Calu3 (cell line): Measurements from ENCODE around the gene P2RX1. TPM values are rescaled to one million over a fixed set of nuclear protein-coding genes. Genes with fewer than 3 reads are reported as not detected.
A peak's percentile ranks its signal among the peaks of the same experiment; 100 is the strongest.

Experiments used
- BruUV-seq: library from RNA; stranded (reverse); fragments of 400-500 nt; replicated peaks from 2 replicates; lab custom pipeline; 2021; lab: Mats Ljungman, UMichigan
- CTCF ChIA-PET: fragments of 300-600 bp; sonication (Branson Sonifier 250); formaldehyde crosslinking; loops from one replicate; lab custom pipeline; 2022; ENCODE audit warnings: antibody characterized with exemption; lab: Charles Lee
- DNase-seq: peaks from one replicate; pipeline ENCODE4 v3.0.0; 2022
- H3K27ac Mint-ChIP-seq: one replicate; pipeline ENCODE4 v1.8.0; 2022; ENCODE audit warnings: mixed read lengths; ENCODE audit not compliant: unreplicated experiment
- H3K27me3 Mint-ChIP-seq: one replicate; pipeline ENCODE4 v1.8.0; 2022; ENCODE audit warnings: mixed read lengths; ENCODE audit not compliant: unreplicated experiment
- H3K36me3 Mint-ChIP-seq: one replicate; pipeline ENCODE4 v1.8.0; 2022; ENCODE audit warnings: mild to moderate bottlenecking, moderate library complexity, mixed read lengths; ENCODE audit not compliant: insufficient read depth, unreplicated experiment
- H3K4me1 Mint-ChIP-seq: one replicate; pipeline ENCODE4 v1.8.0; 2022; ENCODE audit warnings: mild to moderate bottlenecking, low read depth, mixed read lengths; ENCODE audit not compliant: unreplicated experiment
- H3K4me3 Mint-ChIP-seq: one replicate; pipeline ENCODE4 v1.8.0; 2022; ENCODE audit warnings: mild to moderate bottlenecking, low read depth, moderate library complexity, mixed read lengths; ENCODE audit not compliant: unreplicated experiment
- H3K9me3 Mint-ChIP-seq: one replicate; pipeline ENCODE4 v1.8.0; 2022; ENCODE audit warnings: low read depth, mixed read lengths; ENCODE audit not compliant: unreplicated experiment
- CTCF ChIP-seq: fragments of 200-600 bp; IDR thresholded peaks from one replicate; pipeline ENCODE4 v1.8.0; 2022; ENCODE audit warnings: antibody characterized with exemption; ENCODE audit not compliant: unreplicated experiment
- intact Hi-C: fragments of 100-400 bp; cut with micrococcal nuclease; formaldehyde crosslinking; loops from one replicate; pipeline ENCODE4 v1.10.0; 2022; ENCODE audit not compliant: unreplicated experiment
- total RNA-seq: library from RNA; stranded (reverse); gene quantifications from 2 replicates; pipeline ENCODE4 v1.2.3, GENCODE V29; 2022

Gene P2RX1
- total RNA-seq, 1 experiment from 2014 or later: not detected

- no peak for TF ChIP-seq CTCF
- no TSS peak for BruUV-seq
- Mint-ChIP-seq H3K4me1 (peaks cover 17% of the 10 kb centered on the region), H3K9me3 (no peaks in the 10 kb centered on the region), H3K27me3 (peaks cover 11% of the 10 kb centered on the region), H3K27ac (no peak overlapping the region), H3K4me3 (peak overlapping the region; percentile 55), H3K36me3 (peaks cover 12% of the 10 kb centered on the region)
- DNase-seq: no peak
- intact Hi-C loops: no loop called here
- CTCF ChIA-PET: interaction anchor here (0.5 kb wide), 1 partner anchor 27 kb away, joined by 3 read pairs; no protein-coding TSS in a partner anchor
Measured at GRCh38 chr17:3963237-3964201, 47.3 kb upstream of the P2RX1 start.

- TF ChIP-seq CTCF: no peak
- no peak for DNase-seq
- Mint-ChIP-seq H3K4me1 (peaks cover 17% of the 10 kb centered on the region), H3K9me3 (no peaks in the 10 kb centered on the region), H3K4me3 (peak overlapping the region; percentile 55), H3K27ac (no peak overlapping the region), H3K27me3 (peaks cover 11% of the 10 kb centered on the region), H3K36me3 (peaks cover 12% of the 10 kb centered on the region)
- BruUV-seq: no TSS peak
- intact Hi-C loops: no loop called here
- CTCF ChIA-PET: interaction anchor here (0.5 kb wide), 1 partner anchor 28 kb away, joined by 3 read pairs; no protein-coding TSS in a partner anchor
Measured at GRCh38 chr17:3962965-3963236, 46.6 kb upstream of the P2RX1 start.

GRCh38 chr17:3962217-3962964, 46.1 kb upstream of the P2RX1 start:
- H3K27me3 Mint-ChIP-seq: peaks cover 11% of the 10 kb centered on the region
- no TSS peak for BruUV-seq

More at GRCh38 chr17:3962217-3962964, 46.1 kb upstream of the P2RX1 start:
- DNase-seq: no peak
- Mint-ChIP-seq H3K36me3 (peaks cover 12% of the 10 kb centered on the region), H3K4me1 (peaks cover 17% of the 10 kb centered on the region), H3K9me3 (no peaks in the 10 kb centered on the region), H3K4me3 (no peak overlapping the region), H3K27ac (no peak overlapping the region)
- intact Hi-C loops: no loop called here
- CTCF ChIA-PET: interaction anchor here (0.5 kb wide), 1 partner anchor 28 kb away, joined by 3 read pairs; no protein-coding TSS in a partner anchor
- no peak for TF ChIP-seq CTCF
